ENCODE results near the gene NOP16.

Gene NOP16

DNA sequence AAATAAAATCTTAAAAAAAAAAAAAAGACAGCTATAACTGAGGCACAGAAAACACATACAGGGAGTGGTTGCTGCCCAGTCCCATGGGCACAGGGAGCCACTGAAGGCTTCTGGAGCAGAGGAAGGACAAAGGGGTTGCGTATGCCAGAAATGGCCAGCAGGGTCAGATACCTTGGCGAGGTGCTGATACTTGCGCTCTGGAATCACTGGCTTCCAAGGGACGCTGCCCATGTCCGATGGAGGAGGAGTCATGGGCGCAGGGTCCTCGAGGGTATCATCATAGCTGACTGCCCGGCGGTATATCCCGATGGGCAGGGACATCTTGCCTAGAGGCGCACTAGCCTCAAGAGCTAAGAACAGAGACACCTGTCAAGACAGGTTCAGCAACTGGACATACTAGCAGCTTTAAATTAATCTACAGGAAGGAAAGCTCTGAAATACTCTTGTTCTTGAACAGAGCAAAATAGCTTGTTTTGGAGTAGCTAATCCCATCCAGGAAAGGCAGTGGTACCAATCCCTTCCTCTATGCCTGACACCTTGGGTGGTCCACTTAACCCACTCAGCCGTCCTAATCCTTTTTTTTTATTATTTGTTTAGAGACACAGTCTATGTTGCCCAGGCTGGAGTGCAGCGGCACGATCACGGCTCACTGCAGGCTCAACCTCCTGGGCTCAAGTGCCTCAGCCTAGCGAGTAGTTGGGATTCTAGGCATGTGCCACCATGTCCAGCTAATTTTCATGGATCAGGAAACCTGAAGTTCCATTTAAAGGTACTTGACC, 32.8 kb downstream of the NOP16 start:
- no peak for DNase-seq

DNA sequence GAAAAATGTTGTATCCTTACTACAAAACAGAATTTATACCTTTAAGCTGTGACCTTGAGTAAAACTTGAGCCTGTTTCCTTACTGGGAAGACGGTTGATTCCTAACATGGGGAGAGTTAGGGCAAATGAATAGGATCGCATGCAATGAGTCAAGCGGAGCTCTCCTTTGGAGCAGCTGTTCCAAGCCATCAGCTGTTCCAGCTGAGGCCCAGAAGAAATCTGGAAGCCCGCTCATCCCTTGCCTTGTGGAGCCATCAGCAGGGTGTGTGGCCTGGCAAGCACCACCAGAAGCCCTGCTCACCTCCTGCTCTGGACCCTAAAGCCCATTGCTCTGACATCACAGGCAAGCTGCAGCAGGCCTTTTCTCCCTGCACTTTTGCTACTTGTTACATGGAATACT, 34.9 kb downstream of the NOP16 start:
- no peak for DNase-seq

DNA sequence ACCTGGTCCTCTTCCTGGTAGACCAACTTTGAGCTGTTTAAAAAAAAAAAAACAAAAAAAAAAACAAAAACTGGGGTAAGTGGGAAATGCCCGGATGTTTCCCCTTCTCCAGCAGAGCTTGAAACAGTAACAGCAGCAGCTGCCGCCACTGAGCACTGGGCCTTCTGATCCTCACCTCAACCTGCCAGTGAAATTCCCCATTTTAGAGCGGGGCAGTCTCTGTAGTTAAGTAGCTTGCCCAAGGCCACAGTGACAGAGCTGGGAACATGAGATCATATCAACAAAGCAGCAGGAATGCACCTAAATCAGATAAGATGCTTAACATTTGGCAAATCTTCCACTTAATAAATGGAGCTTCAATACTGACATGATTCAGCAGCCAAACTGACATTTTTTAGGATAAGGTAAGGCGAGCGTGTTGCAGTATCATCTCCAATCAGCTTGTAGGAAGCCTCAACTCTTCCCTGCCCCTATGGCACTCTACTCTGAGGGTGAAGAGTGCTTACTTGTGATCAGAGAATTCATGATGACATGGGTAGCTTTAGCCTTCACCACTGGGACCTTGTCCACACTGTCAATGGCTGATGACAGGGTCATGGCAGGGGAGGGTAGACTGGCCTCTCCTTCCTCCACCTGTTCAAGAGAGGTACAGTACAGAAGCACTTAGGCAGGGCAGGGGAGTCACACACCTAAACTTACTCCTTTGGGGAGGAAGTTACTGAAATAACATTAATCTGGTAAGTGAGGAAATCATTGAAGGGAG, 36.1 kb downstream of the NOP16 start:
- no peak for DNase-seq

DNA sequence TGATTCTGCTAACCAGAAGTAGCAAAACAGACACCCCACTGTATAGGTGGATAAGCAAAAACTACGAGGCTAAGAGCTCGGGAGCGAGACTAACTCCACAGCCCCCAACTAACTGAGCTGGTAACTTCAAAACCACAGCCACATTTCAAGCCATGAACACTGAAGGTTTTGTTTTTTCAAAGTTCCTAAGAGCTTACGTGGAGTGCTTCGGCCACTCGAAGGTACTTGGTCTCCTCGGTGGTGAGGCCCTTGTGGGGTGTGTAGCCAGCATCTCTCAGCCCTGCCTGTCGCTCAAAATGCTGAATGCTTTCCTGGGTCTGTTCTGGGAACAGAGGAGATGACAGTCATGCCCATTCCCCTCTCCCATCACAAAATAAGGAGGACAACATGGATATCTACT, 38.0 kb downstream of the NOP16 start:
- DNase-seq, result no peak

DNA sequence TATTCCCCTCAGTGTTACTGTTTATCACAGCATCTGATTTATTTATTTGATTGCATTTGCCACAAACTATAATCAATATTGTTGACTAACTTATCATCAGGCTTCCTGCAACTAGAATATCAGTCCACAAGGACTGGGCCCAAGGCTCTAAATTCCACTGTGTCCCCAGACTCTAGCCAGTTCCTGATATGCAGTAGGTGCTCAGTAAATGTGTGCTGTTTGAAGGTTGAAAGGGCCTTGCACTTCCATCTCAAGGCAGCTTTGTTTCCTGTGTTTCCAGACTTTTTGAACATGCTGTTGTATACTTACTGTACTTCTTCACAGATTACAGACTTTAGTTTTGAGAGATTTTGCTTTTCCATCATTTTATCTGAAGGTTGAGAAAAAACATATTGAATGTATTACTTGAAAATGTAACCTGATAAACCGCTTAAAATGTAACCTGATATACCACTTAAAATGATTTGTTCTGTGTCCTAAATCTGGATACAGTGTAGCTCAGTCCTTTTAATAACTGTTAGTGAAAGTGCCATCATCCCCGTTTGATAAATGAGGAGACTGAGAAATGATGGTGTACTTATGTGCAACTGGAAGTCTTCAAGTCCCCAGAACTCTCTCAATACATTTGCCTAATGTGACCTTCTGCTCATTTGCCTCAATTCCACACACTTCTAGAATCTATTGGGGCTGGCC, 45.5 kb downstream of the NOP16 start:
- DNase-seq, result no peak

DNA sequence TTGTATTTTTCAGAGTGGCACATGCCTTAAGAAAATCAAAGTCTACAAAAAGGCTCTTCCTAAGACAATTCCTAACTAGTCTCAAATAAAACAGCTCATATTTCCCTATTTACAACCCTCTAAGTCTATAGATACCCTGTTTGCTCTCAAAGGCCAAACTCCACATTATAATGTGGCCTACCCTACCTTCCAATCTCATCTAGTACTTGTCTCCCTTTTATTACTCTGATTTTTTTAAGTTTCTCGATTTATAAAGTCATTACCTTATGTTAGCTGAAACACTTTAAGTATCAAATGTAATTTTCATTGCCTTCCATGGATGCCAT, 46.3 kb downstream of the NOP16 start:
- no peak for DNase-seq

DNA sequence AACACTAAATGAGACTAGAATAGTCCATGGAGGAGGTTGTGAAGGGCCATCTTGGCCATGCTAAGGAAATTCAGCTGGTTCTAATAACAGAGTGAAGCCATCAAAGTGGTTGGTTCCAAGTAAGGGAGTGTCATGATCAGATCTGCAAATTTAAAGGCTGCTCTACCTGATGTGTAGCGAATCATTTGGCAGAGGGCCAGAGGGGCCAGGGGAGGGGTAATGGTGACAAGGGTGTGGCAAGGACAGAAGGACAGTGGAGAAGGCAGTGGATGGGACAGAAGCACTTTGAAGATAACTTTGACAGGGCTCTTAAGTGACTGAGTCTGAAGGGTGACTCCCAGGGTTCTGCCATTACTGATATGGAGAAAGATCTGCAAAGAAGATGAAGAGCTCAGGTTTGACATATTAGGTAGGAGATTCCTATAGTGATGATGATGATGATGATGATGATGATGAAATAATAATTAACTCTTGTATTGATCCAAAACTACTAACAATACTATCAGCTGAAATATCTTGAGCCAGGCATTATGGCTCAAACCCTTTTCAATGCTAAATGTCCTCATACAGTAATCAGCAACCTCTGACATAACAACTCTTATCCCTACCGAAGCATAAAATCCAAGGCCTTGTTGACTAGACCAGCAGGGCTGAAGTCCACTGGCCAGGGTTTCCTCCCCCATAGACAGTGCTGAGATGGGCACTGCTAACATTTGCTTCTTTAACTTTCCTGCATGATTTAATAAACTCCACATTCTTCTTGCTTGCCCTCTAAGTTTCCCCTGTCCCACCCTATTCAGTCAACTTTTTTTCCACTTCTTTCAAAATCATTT, 46.9 kb downstream of the NOP16 start:
- DNase-seq, result no peak

DNA sequence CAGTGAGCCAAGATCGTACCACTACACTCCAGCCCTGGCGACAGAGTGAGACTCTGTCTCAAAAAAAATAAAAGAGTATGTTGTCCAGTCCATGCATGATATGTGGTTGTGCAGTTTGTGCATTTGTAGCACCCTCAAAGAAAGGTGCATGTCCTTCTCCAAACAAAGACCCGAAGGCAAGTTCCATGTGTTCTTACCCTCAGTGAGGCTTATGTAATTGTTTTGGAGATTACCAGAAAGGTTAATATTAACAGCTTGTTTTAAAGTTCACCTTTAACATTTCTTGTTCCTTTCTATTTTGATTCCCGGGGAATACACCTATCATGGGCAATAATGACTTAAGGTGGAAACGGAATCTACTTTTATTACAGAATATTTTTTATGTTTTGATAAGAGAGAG, 49.1 kb downstream of the NOP16 start:
- no peak for DNase-seq

DNA sequence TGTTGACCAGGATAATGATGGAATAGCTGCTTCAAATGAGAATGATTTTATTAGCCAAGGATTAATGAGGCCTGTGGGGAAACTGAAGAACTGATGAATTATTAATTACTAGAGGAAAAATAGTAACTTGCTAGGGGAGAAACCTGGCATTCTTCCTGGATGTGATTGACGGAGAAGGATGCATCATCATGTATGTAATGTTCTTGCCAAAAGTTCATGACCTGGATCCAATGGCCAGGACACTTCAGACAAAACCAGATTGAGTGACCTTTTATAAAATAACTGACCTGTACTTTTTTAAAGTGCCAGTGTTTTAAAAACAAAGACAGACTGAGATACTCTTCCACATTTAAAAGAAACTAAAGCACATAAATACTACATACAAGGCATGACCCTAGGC, 50.5 kb downstream of the NOP16 start:
- no peak for DNase-seq

DNA sequence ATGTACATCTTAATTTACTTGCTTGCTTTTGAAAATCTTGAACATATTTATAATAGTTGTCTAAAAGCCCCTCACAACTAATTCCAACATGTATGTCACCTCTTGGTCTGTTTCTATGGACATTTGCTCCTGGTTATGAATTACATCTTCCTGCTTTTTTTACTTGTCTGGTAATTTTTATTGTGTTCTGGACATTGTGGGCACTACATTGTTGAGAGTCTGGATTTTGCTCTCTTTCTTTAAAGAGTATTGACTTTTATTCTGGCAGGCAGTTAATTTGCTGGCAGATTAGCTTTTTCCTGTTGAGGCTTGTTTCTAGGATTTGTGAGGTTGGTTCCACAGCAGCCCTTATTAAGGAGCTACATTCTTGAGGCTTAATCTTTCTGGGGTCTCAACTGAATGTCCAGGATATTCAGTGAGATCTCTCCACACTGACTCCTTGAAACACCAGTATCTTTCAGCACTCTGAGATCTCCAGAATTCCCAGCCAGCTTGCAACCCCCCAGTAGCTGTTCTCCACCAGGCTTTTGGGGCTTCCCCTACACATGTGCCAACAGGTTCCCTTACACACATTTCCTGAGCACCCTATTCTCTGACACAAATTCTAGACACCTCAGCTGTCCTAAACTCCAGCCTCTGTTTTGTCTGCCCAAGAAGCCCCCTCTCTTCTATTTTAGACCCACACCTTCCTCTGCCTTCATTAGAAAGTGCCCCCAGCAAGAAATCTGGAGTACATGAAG, 54.2 kb downstream of the NOP16 start:
- no peak for DNase-seq

Data from bone marrow (tissue), 2 donors.